ENCODE measurements around the gene HIBCH.
A peak's percentile ranks its signal among the peaks of the same experiment; 100 is the strongest.

The HIBCH gene

GRCh38 chr2:190365499-190366204 lies 46.0 kb upstream of the HIBCH start:
- Histone ChIP-seq H4K91ac (ENCODE audit: low read length) (no peak overlapping the region), H3K9me3 (ENCODE audit: control insufficient read depth, low read length) (no peaks in the 10 kb centered on the region), H2BK5ac (ENCODE audit: low read depth, low read length, poor library complexity, severe bottlenecking) (no peak overlapping the region), H2AK5ac (ENCODE audit: low read length, severe bottlenecking) (no peak overlapping the region), H3K23ac (ENCODE audit: low read length in 2 of 2) (no peak overlapping the region), H3K14ac (ENCODE audit: low read length in 2 of 2) (no peak overlapping the region), H2BK120ac (ENCODE audit: low read depth, low read length) (no peak overlapping the region), H3K18ac (ENCODE audit: low read depth in 1 of 2, low read length in 2 of 2) (no peak overlapping the region), H2BK15ac (ENCODE audit: low read depth, poor library complexity, severe bottlenecking) (no peak overlapping the region), H3K79me1 (replicated peaks; ENCODE audit: low read length, poor library complexity, severe bottlenecking) (peaks cover 3% of the 10 kb centered on the region), H3K27ac (ENCODE audit: low read length, poor library complexity, severe bottlenecking) (no peak overlapping the region), H3K36me3 (ENCODE audit: control insufficient read depth in 1 of 2, insufficient read depth in 2 of 2, low read depth in 1 of 2, low read length in 2 of 2) (peaks cover 3 to 78% of the 10 kb centered on the region in 2 experiments), H3K4me1 (ENCODE audit: control insufficient read depth, insufficient read depth, low read depth, low read length) (no peaks in the 10 kb centered on the region), H3K4me3 (ENCODE audit: insufficient read depth in 1 of 2, low read depth in 1 of 2, low read length in 2 of 2) (no peak overlapping the region), H2BK12ac (ENCODE audit: low read length in 2 of 2) (no peak overlapping the region), H3K9ac (ENCODE audit: low read length) (no peak overlapping the region), H4K8ac (ENCODE audit: low read length) (no peak overlapping the region), H3K27me3 (ENCODE audit: control insufficient read depth in 1 of 2, insufficient read depth in 1 of 2, low read length in 2 of 2) (no peaks in the 10 kb centered on the region), H2AFZ (ENCODE audit: low read depth, low read length) (no peak overlapping the region), H3K4ac (ENCODE audit: low read depth in 1 of 2, low read length in 2 of 2) (no peak overlapping the region), H3K4me2 (ENCODE audit: low read length, poor library complexity, severe bottlenecking) (no peak overlapping the region)
- DNase-seq = no peak
- WGBS = 97% methylated on average over 19 of the region's 19 CpGs

- peaks cover 6% of the 10 kb centered on the region for H3K4me1 ChIP-seq (ENCODE audit: control insufficient read depth, insufficient read depth, low read depth, low read length)
- WGBS = 100% methylated on average over 1 of the region's 1 CpG
- no peak for DNase-seq
Observed at GRCh38 chr2:190362894-190363293, 43.3 kb upstream of the HIBCH start.

GRCh38 chr2:190361572-190361971 lies 41.9 kb upstream of the HIBCH start:
- Histone ChIP-seq H3K36me3 (ENCODE audit: control insufficient read depth in 1 of 2, insufficient read depth in 2 of 2, low read depth in 1 of 2, low read length in 2 of 2) (peaks cover 3 to 39% of the 10 kb centered on the region in 2 experiments), H3K27me3 (ENCODE audit: control insufficient read depth in 1 of 2, insufficient read depth in 1 of 2, low read length in 2 of 2) (no peaks in the 10 kb centered on the region), H2AFZ (ENCODE audit: low read depth, low read length) (no peak overlapping the region), H3K4me1 (ENCODE audit: control insufficient read depth, insufficient read depth, low read depth, low read length) (peaks cover 6% of the 10 kb centered on the region), H3K9me3 (ENCODE audit: control insufficient read depth, low read length) (no peaks in the 10 kb centered on the region), H3K18ac (ENCODE audit: low read depth in 1 of 2, low read length in 2 of 2) (no peak overlapping the region), H2BK12ac (ENCODE audit: low read length in 2 of 2) (no peak overlapping the region), H4K91ac (ENCODE audit: low read length) (no peak overlapping the region), H2BK120ac (ENCODE audit: low read depth, low read length) (no peak overlapping the region), H4K8ac (ENCODE audit: low read length) (no peak overlapping the region), H3K9ac (ENCODE audit: low read length) (no peak overlapping the region), H3K79me1 (replicated peaks; ENCODE audit: low read length, poor library complexity, severe bottlenecking) (peaks cover 5% of the 10 kb centered on the region), H2AK5ac (ENCODE audit: low read length, severe bottlenecking) (no peak overlapping the region), H3K4me2 (ENCODE audit: low read length, poor library complexity, severe bottlenecking) (no peak overlapping the region), H3K4ac (ENCODE audit: low read depth in 1 of 2, low read length in 2 of 2) (no peak overlapping the region), H3K23ac (ENCODE audit: low read length in 2 of 2) (no peak overlapping the region), H3K14ac (ENCODE audit: low read length in 2 of 2) (no peak overlapping the region), H3K4me3 (ENCODE audit: insufficient read depth in 1 of 2, low read depth in 1 of 2, low read length in 2 of 2) (no peak overlapping the region), H2BK5ac (ENCODE audit: low read depth, low read length, poor library complexity, severe bottlenecking) (no peak overlapping the region), H3K27ac (ENCODE audit: low read length, poor library complexity, severe bottlenecking) (no peak overlapping the region), H2BK15ac (ENCODE audit: low read depth, poor library complexity, severe bottlenecking) (no peak overlapping the region)
- DNase-seq = no peak
- WGBS = 69% methylated on average over 2 of the region's 2 CpGs

More at GRCh38 chr2:190362894-190363293, 43.3 kb upstream of the HIBCH start:
- H3K4ac ChIP-seq (ENCODE audit: low read depth in 1 of 2, low read length in 2 of 2) = no peak overlapping the region
- peaks cover 5% of the 10 kb centered on the region for H3K79me1 ChIP-seq (replicated peaks; ENCODE audit: low read length, poor library complexity, severe bottlenecking)
- no peak overlapping the region for H2BK120ac ChIP-seq (ENCODE audit: low read depth, low read length)
- H2BK15ac ChIP-seq (ENCODE audit: low read depth, poor library complexity, severe bottlenecking) = no peak overlapping the region
- no peak overlapping the region for H3K4me2 ChIP-seq (ENCODE audit: low read length, poor library complexity, severe bottlenecking)
- no peak overlapping the region for H3K27ac ChIP-seq (ENCODE audit: low read length, poor library complexity, severe bottlenecking)
- H3K36me3 ChIP-seq (ENCODE audit: control insufficient read depth in 1 of 2, insufficient read depth in 2 of 2, low read depth in 1 of 2, low read length in 2 of 2) = peaks cover 3 to 51% of the 10 kb centered on the region in 2 experiments
- H3K18ac ChIP-seq (ENCODE audit: low read depth in 1 of 2, low read length in 2 of 2) = no peak overlapping the region
- H2AK5ac ChIP-seq (ENCODE audit: low read length, severe bottlenecking) = no peak overlapping the region
- no peak overlapping the region for H2BK12ac ChIP-seq (ENCODE audit: low read length in 2 of 2)
- H4K91ac ChIP-seq (ENCODE audit: low read length) = no peak overlapping the region
- no peaks in the 10 kb centered on the region for H3K27me3 ChIP-seq (ENCODE audit: control insufficient read depth in 1 of 2, insufficient read depth in 1 of 2, low read length in 2 of 2)
- H2AFZ ChIP-seq (ENCODE audit: low read depth, low read length) = no peak overlapping the region
- no peak overlapping the region for H4K8ac ChIP-seq (ENCODE audit: low read length)
- H3K4me3 ChIP-seq (ENCODE audit: insufficient read depth in 1 of 2, low read depth in 1 of 2, low read length in 2 of 2) = no peak overlapping the region
- no peak overlapping the region for H2BK5ac ChIP-seq (ENCODE audit: low read depth, low read length, poor library complexity, severe bottlenecking)
- H3K9me3 ChIP-seq (ENCODE audit: control insufficient read depth, low read length) = no peaks in the 10 kb centered on the region
- H3K23ac ChIP-seq (ENCODE audit: low read length in 2 of 2) = no peak overlapping the region
- H3K9ac ChIP-seq (ENCODE audit: low read length) = peak overlapping the region; percentile 4
- H3K14ac ChIP-seq (ENCODE audit: low read length in 2 of 2) = no peak overlapping the region

- no peak for DNase-seq
- Histone ChIP-seq H2AFZ (ENCODE audit: low read depth, low read length) (no peak overlapping the region), H2BK5ac (ENCODE audit: low read depth, low read length, poor library complexity, severe bottlenecking) (no peak overlapping the region), H3K9ac (ENCODE audit: low read length) (peak overlapping the region; percentile 80), H3K27me3 (ENCODE audit: control insufficient read depth in 1 of 2, insufficient read depth in 1 of 2, low read length in 2 of 2) (no peaks in the 10 kb centered on the region), H3K36me3 (ENCODE audit: control insufficient read depth in 1 of 2, insufficient read depth in 2 of 2, low read depth in 1 of 2, low read length in 2 of 2) (peaks cover 3 to 34% of the 10 kb centered on the region in 2 experiments), H3K9me3 (ENCODE audit: control insufficient read depth, low read length) (no peaks in the 10 kb centered on the region), H3K4me3 (ENCODE audit: insufficient read depth in 1 of 2, low read depth in 1 of 2, low read length in 2 of 2) (no peak overlapping the region), H3K23ac (ENCODE audit: low read length in 2 of 2) (no peak overlapping the region), H2BK120ac (ENCODE audit: low read depth, low read length) (no peak overlapping the region), H3K14ac (ENCODE audit: low read length in 2 of 2) (no peak overlapping the region), H2AK5ac (ENCODE audit: low read length, severe bottlenecking) (no peak overlapping the region), H4K8ac (ENCODE audit: low read length) (no peak overlapping the region), H2BK12ac (ENCODE audit: low read length in 2 of 2) (no peak overlapping the region), H3K18ac (ENCODE audit: low read depth in 1 of 2, low read length in 2 of 2) (no peak overlapping the region), H3K4ac (ENCODE audit: low read depth in 1 of 2, low read length in 2 of 2) (no peak overlapping the region), H3K4me2 (ENCODE audit: low read length, poor library complexity, severe bottlenecking) (no peak overlapping the region), H3K27ac (ENCODE audit: low read length, poor library complexity, severe bottlenecking) (no peak overlapping the region), H4K91ac (ENCODE audit: low read length) (no peak overlapping the region), H2BK15ac (ENCODE audit: low read depth, poor library complexity, severe bottlenecking) (no peak overlapping the region), H3K4me1 (ENCODE audit: control insufficient read depth, insufficient read depth, low read depth, low read length) (peaks cover 6% of the 10 kb centered on the region), H3K79me1 (replicated peaks; ENCODE audit: low read length, poor library complexity, severe bottlenecking) (peaks cover 7% of the 10 kb centered on the region)
- no CpG with 5 or more reads among the region's 3 CpGs for WGBS
Observed at GRCh38 chr2:190360965-190361364, 41.3 kb upstream of the HIBCH start.

Data from mesenchymal stem cell (in vitro differentiated cells and primary cell).